Keratinocyte (primary cell): Measurements from ENCODE around the gene RCVRN. TPM values are rescaled to one million over a fixed set of nuclear protein-coding genes. Genes with fewer than 3 reads are reported as not detected.
A peak's percentile ranks its signal among the peaks of the same experiment; 100 is the strongest.

ENCODE experiments used
- DNase-seq: peaks from one replicate; pipeline ENCODE4 v3.0.0-alpha.2; 2011; ENCODE audit warnings: low read depth, missing footprints, low spot score
- FAIRE-seq: peaks from 2 replicates; lab custom pipeline; 2011; peaks lifted over from hg19 to GRCh38; lab: Jason Lieb, UNC
- H2AFZ ChIP-seq: 2 replicates; pipeline ENCODE4 v1.6.0; 2012; ENCODE audit warnings: low read length, control low read depth, inconsistent platforms; ENCODE audit not compliant: control insufficient read depth
- H3K27ac ChIP-seq: 2 replicates; pipeline ENCODE4 v1.5.1; 2011; ENCODE audit warnings: low read length; ENCODE audit not compliant: control insufficient read depth, insufficient read depth
- H3K27me3 ChIP-seq: 3 replicates; pipeline ENCODE4 v1.6.0; 2011; ENCODE audit warnings: low read length; ENCODE audit not compliant: control insufficient read depth, insufficient read depth; ENCODE audit errors: extremely low read depth
- H3K36me3 ChIP-seq, 2 experiments: 2 replicates in 1 of 2; 3 replicates in 1 of 2; pipeline ENCODE4 v1.5.1; 2011; ENCODE audit warnings: low read length in 2 of 2, mild to moderate bottlenecking in 1 of 2; ENCODE audit not compliant: control insufficient read depth in 2 of 2, insufficient read depth in 2 of 2; ENCODE audit errors: extremely low read depth in 1 of 2
- H3K4me1 ChIP-seq: 3 replicates; pipeline ENCODE4 v1.5.1; 2011; ENCODE audit warnings: low read length; ENCODE audit not compliant: control insufficient read depth, insufficient read depth; ENCODE audit errors: extremely low read depth
- H3K4me2 ChIP-seq: 3 replicates; pipeline ENCODE4 v1.6.0; 2011; ENCODE audit warnings: low read depth, low read length; ENCODE audit not compliant: control insufficient read depth, insufficient read depth; ENCODE audit errors: extremely low read depth
- H3K4me3 ChIP-seq, 3 experiments: fragments of 200-600 bp in 1 of 3; sonication (generic) in 1 of 3; 2 replicates in 2 of 3; 3 replicates in 1 of 3; pipeline ENCODE4 v1.5.1; 2011 to 2016; ENCODE audit warnings: low read length in 3 of 3, mild to moderate bottlenecking in 3 of 3, control low read depth in 2 of 3, inconsistent platforms in 1 of 3, low read depth in 1 of 3, mixed read lengths in 1 of 3, mixed run types in 1 of 3, moderate library complexity in 1 of 3; ENCODE audit not compliant: control insufficient read depth in 2 of 3, insufficient read depth in 2 of 3; ENCODE audit errors: extremely low read depth in 1 of 3
- H3K79me2 ChIP-seq: 2 replicates; pipeline ENCODE4 v1.6.0; 2012; ENCODE audit warnings: low read length; ENCODE audit not compliant: control insufficient read depth, insufficient read depth
- H3K9ac ChIP-seq: 3 replicates; pipeline ENCODE4 v1.6.0; 2011; ENCODE audit warnings: low read length; ENCODE audit not compliant: control insufficient read depth, insufficient read depth; ENCODE audit errors: extremely low read depth
- H3K9me1 ChIP-seq: 3 replicates; pipeline ENCODE4 v1.6.0; 2011; ENCODE audit warnings: low read length; ENCODE audit not compliant: control insufficient read depth, insufficient read depth; ENCODE audit errors: extremely low read depth
- H3K9me3 ChIP-seq: 2 replicates; pipeline ENCODE4 v1.5.1; 2012; ENCODE audit warnings: low read depth, low read length; ENCODE audit not compliant: control insufficient read depth
- H4K20me1 ChIP-seq: 3 replicates; pipeline ENCODE4 v1.6.0; 2011; ENCODE audit warnings: low read length; ENCODE audit not compliant: control insufficient read depth, insufficient read depth; ENCODE audit errors: extremely low read depth
- EZH2 ChIP-seq: IDR thresholded peaks from one replicate; pipeline ENCODE4 v1.6.1; 2012; ENCODE audit warnings: inconsistent platforms, mild to moderate bottlenecking, low read length, moderate library complexity
- dilution Hi-C: fragments of 300-500 bp; cut with MboI; formaldehyde crosslinking; loops from one replicate; pipeline ENCODE4 v1.7.0; 2020; ENCODE audit warnings: low sequenced_read_pairs; ENCODE audit not compliant: extremely low pct_ligation_motif_present
- polyA plus RNA-seq, 5 experiments: library from polyadenylated mRNA; depleted of rRNA in 3 of 5; stranded (reverse) in 3 of 5; stranded (forward) in 1 of 5; unstranded in 1 of 5; fragments of >200 nt; gene quantifications; 1 replicate in 1 of 5; 2 replicates in 3 of 5; 3 replicates in 1 of 5; pipeline versions ENCODE4 v1.2.1 to v1.2.3, GENCODE V29; 2011 to 2012; ENCODE audit warnings: missing spikeins in 2 of 5, low read depth in 1 of 5, low replicate concordance in 1 of 5
- TF ChIP-seq, protein P1 (sequence below), 3 experiments: IDR thresholded peaks in 1 of 3; conservative IDR thresholded peaks in 1 of 3; optimal IDR thresholded peaks in 1 of 3; 2 replicates in 2 of 3; 3 replicates in 1 of 3; pipeline versions ENCODE3 to v1.5.1; 2011; ENCODE audit warnings: low read length in 3 of 3, mild to moderate bottlenecking in 3 of 3, moderate library complexity in 2 of 3, control low read depth in 1 of 3, inconsistent platforms in 1 of 3; ENCODE audit not compliant: insufficient read depth in 2 of 3; ENCODE audit errors: extremely low read depth in 1 of 3

RCVRN gene
- polyA plus RNA-seq, 1 donor (not counting 4 experiments of a cell fraction or from before 2014, with no cell fraction given) = not detected

DNA sequence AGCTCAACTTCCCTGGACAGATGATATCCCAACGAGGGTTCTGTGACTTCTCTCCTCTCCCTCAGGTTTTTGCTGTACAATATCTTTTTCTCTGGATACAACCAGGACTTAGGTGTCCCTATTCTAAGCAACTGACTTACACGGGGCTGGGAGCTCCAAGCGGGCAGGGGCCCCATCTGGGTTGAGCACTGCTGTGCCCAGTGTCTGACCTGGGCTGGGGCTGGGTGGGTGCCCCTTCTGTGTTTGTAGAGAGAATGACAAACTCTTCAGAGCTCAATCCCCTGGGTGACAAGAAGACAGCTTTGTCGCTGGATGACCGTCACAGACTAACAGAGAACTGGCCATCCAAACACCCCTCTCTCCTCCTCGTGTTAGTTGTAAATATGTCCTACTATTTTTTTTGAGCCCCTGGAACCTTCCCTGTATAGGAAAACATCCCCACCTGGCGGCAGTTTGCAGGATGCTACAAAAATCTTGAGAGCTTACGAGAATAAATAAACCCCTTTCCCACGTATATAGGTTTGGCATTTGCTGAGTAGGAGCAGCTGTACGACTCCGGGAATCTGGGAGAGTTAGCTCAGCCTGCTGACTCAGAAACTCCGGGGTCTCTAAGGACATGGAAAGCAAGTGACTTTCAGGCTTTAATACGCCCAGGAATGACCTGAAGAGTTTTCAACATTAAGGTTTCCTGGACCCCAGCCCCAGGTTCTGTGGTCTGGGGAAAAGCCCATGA lies 23.7 kb upstream of the RCVRN start:
- Histone ChIP-seq H3K79me2 (no peaks in the 10 kb centered on the region), H2AFZ (no peak overlapping the region), H3K36me3 (no peaks in the 10 kb centered on the region), H3K9me1 (no peaks in the 10 kb centered on the region), H3K27ac (no peak overlapping the region), H3K4me3 (no peak overlapping the region), H3K9me3 (no peaks in the 10 kb centered on the region), H3K4me2 (no peak overlapping the region), H3K9ac (no peak overlapping the region), H3K4me1 (no peaks in the 10 kb centered on the region), H3K27me3 (no peaks in the 10 kb centered on the region), H4K20me1 (no peaks in the 10 kb centered on the region)
- no peak for FAIRE-seq
- dilution Hi-C loops = no loop called here
- DNase-seq = no peak
- no peak for TF ChIP-seq EZH2
- TF ChIP-seq, protein P1, sequence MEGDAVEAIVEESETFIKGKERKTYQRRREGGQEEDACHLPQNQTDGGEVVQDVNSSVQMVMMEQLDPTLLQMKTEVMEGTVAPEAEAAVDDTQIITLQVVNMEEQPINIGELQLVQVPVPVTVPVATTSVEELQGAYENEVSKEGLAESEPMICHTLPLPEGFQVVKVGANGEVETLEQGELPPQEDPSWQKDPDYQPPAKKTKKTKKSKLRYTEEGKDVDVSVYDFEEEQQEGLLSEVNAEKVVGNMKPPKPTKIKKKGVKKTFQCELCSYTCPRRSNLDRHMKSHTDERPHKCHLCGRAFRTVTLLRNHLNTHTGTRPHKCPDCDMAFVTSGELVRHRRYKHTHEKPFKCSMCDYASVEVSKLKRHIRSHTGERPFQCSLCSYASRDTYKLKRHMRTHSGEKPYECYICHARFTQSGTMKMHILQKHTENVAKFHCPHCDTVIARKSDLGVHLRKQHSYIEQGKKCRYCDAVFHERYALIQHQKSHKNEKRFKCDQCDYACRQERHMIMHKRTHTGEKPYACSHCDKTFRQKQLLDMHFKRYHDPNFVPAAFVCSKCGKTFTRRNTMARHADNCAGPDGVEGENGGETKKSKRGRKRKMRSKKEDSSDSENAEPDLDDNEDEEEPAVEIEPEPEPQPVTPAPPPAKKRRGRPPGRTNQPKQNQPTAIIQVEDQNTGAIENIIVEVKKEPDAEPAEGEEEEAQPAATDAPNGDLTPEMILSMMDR (optimal IDR thresholded peaks at IDR 0.05 in 1 of 3, IDR thresholded peaks at IDR 0.05 in 1 of 3, conservative IDR thresholded peaks at IDR 0.05 in 1 of 3; ENCODE audit: extremely low read depth in 1 of 3, insufficient read depth in 2 of 3, low read length in 3 of 3) = peak; percentile 22 to 41 (median 26)

DNA sequence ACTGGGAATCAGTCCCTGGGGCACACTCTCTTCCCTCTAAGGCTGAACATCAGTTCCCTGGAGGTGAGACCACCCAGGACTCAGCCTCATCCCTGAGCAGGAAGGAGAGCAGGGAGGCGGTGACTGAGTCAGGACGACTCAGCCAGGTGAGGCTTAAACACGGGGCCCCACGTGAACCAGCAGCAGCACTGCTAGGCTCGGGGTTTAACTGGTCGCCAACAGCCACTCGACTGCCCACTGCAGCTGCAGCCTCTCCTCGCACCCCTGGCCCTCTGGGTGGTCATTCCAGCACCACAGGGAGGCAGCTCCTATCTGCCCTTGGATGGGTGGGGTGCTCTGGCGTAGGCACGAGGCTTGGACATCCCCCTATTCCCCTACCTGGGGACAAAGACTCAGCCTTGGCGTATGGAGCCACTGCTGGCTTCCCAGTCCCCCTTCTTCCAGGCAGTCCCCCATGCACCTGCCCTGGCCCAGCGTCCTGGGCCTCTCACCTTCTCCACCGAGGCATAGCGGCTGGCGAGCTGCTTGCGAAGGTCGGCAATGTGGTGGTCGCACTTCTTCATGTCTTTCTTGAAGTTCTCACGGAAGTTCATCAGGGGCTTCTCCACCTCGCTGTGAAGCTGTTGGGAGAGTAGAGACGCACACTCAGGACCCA lies 21.2 kb upstream of the RCVRN start:
- FAIRE-seq (no peak), DNase-seq (no peak)
- H3K9ac ChIP-seq = no peak overlapping the region
- no peaks in the 10 kb centered on the region for H3K36me3 ChIP-seq
- H3K27ac ChIP-seq = no peak overlapping the region
- no peak overlapping the region for H3K4me3 ChIP-seq
- dilution Hi-C loops = no loop called here
- no peak overlapping the region for H2AFZ ChIP-seq
- no peaks in the 10 kb centered on the region for H3K4me1 ChIP-seq
- no peak for TF ChIP-seq EZH2
- TF ChIP-seq, protein P1 (optimal IDR thresholded peaks at IDR 0.05 in 1 of 3, IDR thresholded peaks at IDR 0.05 in 1 of 3, conservative IDR thresholded peaks at IDR 0.05 in 1 of 3; ENCODE audit: extremely low read depth in 1 of 3, insufficient read depth in 2 of 3, low read length in 3 of 3) = no peak
- no peaks in the 10 kb centered on the region for H3K9me1 ChIP-seq
- no peaks in the 10 kb centered on the region for H3K27me3 ChIP-seq
- H3K4me2 ChIP-seq = no peak overlapping the region
- no peaks in the 10 kb centered on the region for H3K79me2 ChIP-seq
- no peaks in the 10 kb centered on the region for H3K9me3 ChIP-seq
- no peaks in the 10 kb centered on the region for H4K20me1 ChIP-seq
